ENCODE results near the gene ADCY10. TPM values are rescaled to one million over a fixed set of nuclear protein-coding genes. Genes with fewer than 3 reads are reported as not detected.
"Not testable (repeated sequence)": the region's sequence is repeated elsewhere in the genome, so short reads cannot be mapped to it uniquely, and the experiment has no call there.

The ADCY10 gene
- total and polyA plus RNA-seq, 12 donors, result 0.07 to 0.61 (median 0.24) TPM; not detected in 2

DNA sequence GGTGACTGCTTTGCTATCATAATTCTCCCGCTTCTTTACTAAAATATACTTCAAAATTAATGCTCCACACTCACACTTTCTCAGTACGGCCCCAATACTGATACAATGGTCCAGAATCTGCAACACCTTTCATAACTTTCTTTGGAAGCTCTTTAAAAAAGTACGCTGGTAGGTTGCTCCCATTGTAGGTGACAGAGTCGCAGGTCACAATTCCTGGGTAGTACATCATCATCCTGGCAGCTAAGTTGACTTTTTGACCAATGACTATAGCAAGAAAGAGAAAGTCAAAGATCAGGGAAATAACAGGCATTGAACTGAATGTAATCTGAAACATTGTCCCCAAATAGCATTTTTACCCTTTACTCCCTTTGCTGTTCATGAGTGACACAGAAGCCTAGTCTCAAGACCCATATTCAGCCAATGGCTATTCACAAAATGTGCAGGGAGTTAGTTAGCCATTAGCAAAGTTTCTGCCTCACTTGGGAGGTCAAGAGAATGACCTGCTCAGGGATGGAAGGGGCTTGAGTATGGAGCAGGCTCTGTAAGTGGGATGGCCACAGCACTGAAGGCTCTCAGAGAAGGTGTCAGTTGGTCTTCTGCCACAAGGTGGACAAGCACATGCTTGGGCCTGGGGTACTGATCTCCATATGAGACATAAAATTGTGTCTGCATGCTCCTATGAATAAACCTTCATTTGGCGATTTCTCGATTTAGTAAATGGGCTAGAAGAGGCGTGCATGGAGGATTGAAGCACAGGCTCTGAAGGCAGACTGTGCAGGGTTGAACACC, 35.4 kb downstream of the ADCY10 start:
- WGBS, 4 donors, result 95 to 98% (median 96%) methylated on average over 7 of the region's 7 CpGs
- Histone ChIP-seq H3K4me3 (no peak overlapping the region), H3K27me3 (no peaks in the 10 kb centered on the region), H3K36me3 (replicated peaks in 1 of 2) (no peaks in the 10 kb centered on the region), H3K9me3 (replicated peaks in 1 of 3) (no peaks in the 10 kb centered on the region), H3K27ac (no peak overlapping the region), H3K4me1 (replicated peaks in 1 of 2) (peaks cover 5% of the 10 kb centered on the region in 2 donors)
- intact Hi-C loops (cut with DNase I), result no loop called here
- TF ChIP-seq, protein P1, sequence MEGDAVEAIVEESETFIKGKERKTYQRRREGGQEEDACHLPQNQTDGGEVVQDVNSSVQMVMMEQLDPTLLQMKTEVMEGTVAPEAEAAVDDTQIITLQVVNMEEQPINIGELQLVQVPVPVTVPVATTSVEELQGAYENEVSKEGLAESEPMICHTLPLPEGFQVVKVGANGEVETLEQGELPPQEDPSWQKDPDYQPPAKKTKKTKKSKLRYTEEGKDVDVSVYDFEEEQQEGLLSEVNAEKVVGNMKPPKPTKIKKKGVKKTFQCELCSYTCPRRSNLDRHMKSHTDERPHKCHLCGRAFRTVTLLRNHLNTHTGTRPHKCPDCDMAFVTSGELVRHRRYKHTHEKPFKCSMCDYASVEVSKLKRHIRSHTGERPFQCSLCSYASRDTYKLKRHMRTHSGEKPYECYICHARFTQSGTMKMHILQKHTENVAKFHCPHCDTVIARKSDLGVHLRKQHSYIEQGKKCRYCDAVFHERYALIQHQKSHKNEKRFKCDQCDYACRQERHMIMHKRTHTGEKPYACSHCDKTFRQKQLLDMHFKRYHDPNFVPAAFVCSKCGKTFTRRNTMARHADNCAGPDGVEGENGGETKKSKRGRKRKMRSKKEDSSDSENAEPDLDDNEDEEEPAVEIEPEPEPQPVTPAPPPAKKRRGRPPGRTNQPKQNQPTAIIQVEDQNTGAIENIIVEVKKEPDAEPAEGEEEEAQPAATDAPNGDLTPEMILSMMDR (IDR thresholded peaks at IDR 0.05), result no peak
- TF ChIP-seq POLR2A (IDR thresholded peaks at IDR 0.05), result no peak
- no peak for DNase-seq

- DNase-seq, result no peak
- Histone ChIP-seq H3K4me1 (replicated peaks in 1 of 2) (peaks cover 5% of the 10 kb centered on the region in 2 donors), H3K4me3 (no peak overlapping the region), H3K27me3 (no peaks in the 10 kb centered on the region), H3K27ac (no peak overlapping the region), H3K36me3 (replicated peaks in 1 of 2) (no peaks in the 10 kb centered on the region), H3K9me3 (replicated peaks in 1 of 3) (no peaks in the 10 kb centered on the region)
- 89 to 95% (median 94%) methylated on average over 3 of the region's 3 CpGs for WGBS, 4 donors
- intact Hi-C loops (cut with DNase I), result no loop called here
- no peak for TF ChIP-seq POLR2A (IDR thresholded peaks at IDR 0.05)
- TF ChIP-seq, protein P1 (IDR thresholded peaks at IDR 0.05), result no peak
Measured at GRCh38 chr1:167876597-167877175, 37.2 kb downstream of the ADCY10 start.

GRCh38 chr1:167871331-167871730, 42.6 kb downstream of the ADCY10 start:
- Histone ChIP-seq H3K27me3 (no peaks in the 10 kb centered on the region), H3K36me3 (replicated peaks in 1 of 2) (no peaks in the 10 kb centered on the region), H3K27ac (no peak overlapping the region), H3K4me1 (replicated peaks in 1 of 2) (no peaks in the 10 kb centered on the region), H3K9me3 (replicated peaks in 1 of 3) (no peaks in the 10 kb centered on the region), H3K4me3 (no peak overlapping the region)
- intact Hi-C loops (cut with DNase I), result no loop called here
- TF ChIP-seq, protein P1 (IDR thresholded peaks at IDR 0.05), result no peak
- TF ChIP-seq POLR2A (IDR thresholded peaks at IDR 0.05), result no peak
- no peak for DNase-seq

- DNase-seq; H3K9me3 ChIP-seq (replicated peaks in 1 of 3); H3K27me3 ChIP-seq; H3K36me3 ChIP-seq (replicated peaks in 1 of 2); H3K4me1 ChIP-seq (replicated peaks in 1 of 2); intact Hi-C loops (cut with DNase I); H3K27ac ChIP-seq; H3K4me3 ChIP-seq: not testable (repeated sequence)
- 71 to 80% (median 79%) methylated on average over 16 of the region's 16 CpGs for WGBS, 4 donors
Measured at GRCh38 chr1:167869157-167870001, 44.6 kb downstream of the ADCY10 start.

GRCh38 chr1:167866739-167867414, 47.1 kb downstream of the ADCY10 start:
- H3K4me3 ChIP-seq; H3K27ac ChIP-seq; H3K9me3 ChIP-seq (replicated peaks in 1 of 3); DNase-seq; H3K4me1 ChIP-seq (replicated peaks in 1 of 2); H3K27me3 ChIP-seq; intact Hi-C loops (cut with DNase I); H3K36me3 ChIP-seq (replicated peaks in 1 of 2): not testable (repeated sequence)
- 86 to 95% (median 91%) methylated on average over 1 to 8 of the region's 8 CpGs for WGBS, 4 donors

- H3K36me3 ChIP-seq (replicated peaks in 1 of 2); H3K9me3 ChIP-seq (replicated peaks in 1 of 3); H3K4me3 ChIP-seq; intact Hi-C loops (cut with DNase I); H3K27ac ChIP-seq; H3K4me1 ChIP-seq (replicated peaks in 1 of 2); H3K27me3 ChIP-seq; DNase-seq: not testable (repeated sequence)
- 91 to 93% (median 93%) methylated on average over 2 of the region's 2 CpGs for WGBS, 4 donors
Measured at GRCh38 chr1:167866326-167866725, 47.6 kb downstream of the ADCY10 start.

GRCh38 chr1:167865804-167866308, 48.1 kb downstream of the ADCY10 start:
- H3K4me3 ChIP-seq; H3K4me1 ChIP-seq (replicated peaks in 1 of 2); H3K27ac ChIP-seq; intact Hi-C loops (cut with DNase I); DNase-seq; H3K27me3 ChIP-seq; H3K36me3 ChIP-seq (replicated peaks in 1 of 2); H3K9me3 ChIP-seq (replicated peaks in 1 of 3): not testable (repeated sequence)
- 92 to 97% (median 94%) methylated on average over 10 of the region's 10 CpGs for WGBS, 4 donors

Data from adrenal gland (tissue), 12 donors.